LNCaP clone FGC (cell line): ENCODE measurements around the gene DDIAS.

Experiments
- DNase-seq: peaks from one replicate; pipeline ENCODE4 v3.0.0-alpha.2; 2011; ENCODE audit warnings: low read depth
- H3K4me3 ChIP-seq: 2 replicates; pipeline ENCODE4 v1.5.1; 2011; ENCODE audit warnings: mild to moderate bottlenecking, low read depth, low read length, control low read depth
- CTCF ChIP-seq: IDR thresholded peaks from 2 replicates; pipeline ENCODE4 v1.5.1; 2012; ENCODE audit warnings: mild to moderate bottlenecking; ENCODE audit not compliant: control insufficient read depth, insufficient read depth; ENCODE audit errors: extremely low read depth

The DDIAS gene

GRCh38 chr11:82924522-82925224, 23.1 kb downstream of the DDIAS start:
- no peak for DNase-seq
- H3K4me3 ChIP-seq: no peak overlapping the region
- TF ChIP-seq CTCF: no peak

GRCh38 chr11:82927264-82927880, 25.8 kb downstream of the DDIAS start:
- TF ChIP-seq CTCF: peak; percentile 52
- no peak overlapping the region for H3K4me3 ChIP-seq
- peak; percentile 32 for DNase-seq

GRCh38 chr11:82929121-82929520, 27.6 kb downstream of the DDIAS start:
- DNase-seq: no peak
- no peak for TF ChIP-seq CTCF
- H3K4me3 ChIP-seq: no peak overlapping the region

- H3K4me3 ChIP-seq: no peak overlapping the region
- DNase-seq: no peak
- TF ChIP-seq CTCF: no peak
Observed at GRCh38 chr11:82930229-82930628, 28.7 kb downstream of the DDIAS start.

GRCh38 chr11:82930734-82931133, 29.2 kb downstream of the DDIAS start:
- no peak for TF ChIP-seq CTCF
- no peak for DNase-seq
- H3K4me3 ChIP-seq: no peak overlapping the region

GRCh38 chr11:82932564-82932963, 31.0 kb downstream of the DDIAS start:
- H3K4me3 ChIP-seq: no peak overlapping the region
- no peak for DNase-seq
- TF ChIP-seq CTCF: no peak

GRCh38 chr11:82936261-82936660, 34.7 kb downstream of the DDIAS start:
- DNase-seq: no peak
- TF ChIP-seq CTCF: no peak
- no peak overlapping the region for H3K4me3 ChIP-seq
